HepG2 (cell line): ENCODE data around the gene LITAF. TPM values are rescaled to one million over a fixed set of nuclear protein-coding genes. Genes with fewer than 3 reads are reported as not detected.

ENCODE experiments used
- ATAC-seq: fragments of 200-7000 bp; cut with Tn5 transposase; 3 replicates; pipeline ENCODE4 v1.9.1; 2020; ENCODE audit warnings: mild to moderate bottlenecking, moderate library complexity
- BruUV-seq: library from RNA; stranded (reverse); fragments of 400-500 nt; replicated peaks from 2 replicates; lab custom pipeline; 2021; lab: Mats Ljungman, UMichigan
- CTCF ChIA-PET: fragments of 300-600 bp; formaldehyde crosslinking; extraction: SDS; loops from one replicate; lab custom pipeline; 2021; ENCODE audit warnings: low total read pairs, inconsistent platforms, low intra/inter-chr PET ratio; lab: Yijun Ruan, JAX
- POLR2A ChIA-PET: fragments of 350-600 bp; sonication (Branson Sonifier 250); formaldehyde crosslinking; loops from one replicate; lab custom pipeline; 2020; ENCODE audit warnings: antibody characterized with exemption, inconsistent platforms; lab: Yijun Ruan, JAX
- DNase-seq: peaks from one replicate; pipeline ENCODE4 v3.0.0-alpha.2; 2015; ENCODE audit warnings: low spot score
- FAIRE-seq: peaks from 3 replicates; lab custom pipeline; 2011; peaks lifted over from hg19 to GRCh38; lab: Jason Lieb, UNC
- H2AFZ ChIP-seq: one replicate; pipeline ENCODE4 v1.6.1; 2011; ENCODE audit warnings: low read length, inconsistent platforms
- H3K27ac ChIP-seq: fragments of 300-600 bp; 3 replicates; pipeline ENCODE4 v1.8.0; 2011; ENCODE audit warnings: mixed run types, mild to moderate bottlenecking, mixed read lengths, low read length, inconsistent platforms; ENCODE audit not compliant: insufficient read depth; ENCODE audit errors: extremely low read length
- H3K27me3 ChIP-seq, 2 experiments: fragments of 200-600 bp in 1 of 2; 2 replicates in 1 of 2; 3 replicates in 1 of 2; pipeline versions ENCODE4 v1.6.0 to v1.8.0; 2011; ENCODE audit warnings: low read length in 2 of 2, mild to moderate bottlenecking in 2 of 2, moderate library complexity in 2 of 2, inconsistent platforms in 1 of 2; ENCODE audit not compliant: insufficient read depth in 2 of 2, control insufficient read depth in 1 of 2
- H3K36me3 ChIP-seq, 2 experiments: fragments of 200-600 bp in 1 of 2; replicated peaks in 1 of 2; 2 replicates in 1 of 2; 3 replicates in 1 of 2; pipeline versions ENCODE4 v1.5.1 to v1.8.0; 2011; ENCODE audit warnings: low read length in 2 of 2, inconsistent platforms in 1 of 2; ENCODE audit not compliant: insufficient read depth in 2 of 2, control insufficient read depth in 1 of 2
- H3K4me1 ChIP-seq: 2 replicates; pipeline ENCODE4 v1.5.1; 2012; ENCODE audit warnings: low read length, inconsistent platforms; ENCODE audit not compliant: insufficient read depth
- H3K4me2 ChIP-seq: 2 replicates; pipeline ENCODE4 v1.6.0; 2011; ENCODE audit warnings: low read depth, low read length, inconsistent platforms
- H3K4me3 ChIP-seq, 3 experiments: fragments of 200-600 bp in 1 of 3; sonication (generic), shearing (Covaris generic) in 1 of 3; replicated peaks in 1 of 3; 2 replicates each; pipeline ENCODE4 v1.5.1; 2011 to 2016; ENCODE audit warnings: low read length in 3 of 3, inconsistent platforms in 2 of 3, low read depth in 2 of 3, mild to moderate bottlenecking in 2 of 3, control low read depth in 1 of 3, mixed read lengths in 1 of 3; ENCODE audit not compliant: insufficient read depth in 1 of 3
- H3K79me2 ChIP-seq: one replicate; pipeline ENCODE4 v1.6.1; 2011; ENCODE audit warnings: low read length, inconsistent platforms; ENCODE audit not compliant: insufficient read depth
- H3K9ac ChIP-seq: 2 replicates; pipeline ENCODE4 v1.6.0; 2011; ENCODE audit warnings: mild to moderate bottlenecking, low read depth, low read length, inconsistent platforms; ENCODE audit not compliant: insufficient read depth
- H3K9me3 ChIP-seq: 2 replicates; pipeline ENCODE4 v1.5.1; 2012; ENCODE audit warnings: mild to moderate bottlenecking, low read length
- H4K20me1 ChIP-seq: 2 replicates; pipeline ENCODE4 v1.6.0; 2011; ENCODE audit warnings: inconsistent platforms, mild to moderate bottlenecking, low read length, moderate library complexity; ENCODE audit not compliant: insufficient read depth
- ATF1 ChIP-seq: IDR thresholded peaks from 2 replicates; pipeline ENCODE4 v1.6.1; 2016; ENCODE audit warnings: mild to moderate bottlenecking, control low read depth
- EED ChIP-seq: sonication (generic); formaldehyde crosslinking; IDR thresholded peaks from 2 replicates; pipeline ENCODE4 v1.5.0; 2020; ENCODE audit warnings: mild to moderate bottlenecking, missing genetic modification reagents
- PAX8 ChIP-seq: sonication (generic); formaldehyde crosslinking; IDR thresholded peaks from 2 replicates; pipeline ENCODE4 v1.8.0; 2022; ENCODE audit warnings: mild to moderate bottlenecking, missing genetic modification reagents, borderline replicate concordance
- STAG1 ChIP-seq: sonication (generic); formaldehyde crosslinking; IDR thresholded peaks from 2 replicates; pipeline ENCODE4 v1.4.0; 2020; ENCODE audit warnings: missing genetic modification reagents
- TRIM24 ChIP-seq: sonication (generic); formaldehyde crosslinking; IDR thresholded peaks from 2 replicates; pipeline ENCODE4 v1.8.0; 2022; ENCODE audit warnings: mild to moderate bottlenecking, missing genetic modification reagents
- ZBTB10 ChIP-seq: sonication (generic); formaldehyde crosslinking; IDR thresholded peaks from 2 replicates; pipeline ENCODE4 v1.4.0; 2020; ENCODE audit warnings: missing genetic modification reagents, borderline replicate concordance
- ZMAT3 ChIP-seq: sonication (generic); formaldehyde crosslinking; conservative IDR thresholded peaks from 2 replicates; pipeline ENCODE4 v1.7.0; 2021; ENCODE audit warnings: missing genetic modification reagents
- WGBS: methylation state at CpG from one replicate; pipeline ENCODE4 v1.1.6; 2017; ENCODE audit warnings: low lambda C conversion rate; 5-methylcytosine and 5-hydroxymethylcytosine counted together
- in situ Hi-C: cut with HindIII; loops from 2 replicates; pipeline ENCODE4 v1.10.0; 2017; ENCODE audit warnings: low pct_unique_long_range_greater_than_20kb; ENCODE audit not compliant: extremely low pct_ligation_motif_present
- intact Hi-C: fragments of 100-400 bp; cut with micrococcal nuclease; formaldehyde crosslinking; loops from one replicate; pipeline ENCODE4 v1.10.0; 2022; ENCODE audit not compliant: unreplicated experiment
- polyA plus RNA-seq, 8 experiments: library from polyadenylated mRNA; depleted of rRNA in 3 of 8; stranded (reverse) in 7 of 8; unstranded in 1 of 8; fragments of >200 nt; fragmentation: Illumina TruSeq in 4 of 8; extraction: Trizol in 4 of 8; gene quantifications; 2 replicates each; pipeline versions ENCODE4 v1.2.1 to v1.2.3, GENCODE V29; 2011 to 2016; ENCODE audit warnings: low read depth in 4 of 8, missing spikeins in 1 of 8, mixed read lengths in 1 of 8; ENCODE audit not compliant: insufficient read depth in 1 of 8
- total RNA-seq, 5 experiments: library from RNA; depleted of rRNA; stranded (reverse); fragments of >200 nt; fragmentation: Illumina TruSeq; extraction: Trizol; gene quantifications; 2 replicates each; pipeline ENCODE4 v1.2.3, GENCODE V29; 2016; ENCODE audit warnings: low read depth in 1 of 5

LITAF gene
- total and polyA plus RNA-seq, 2 of the 13 experiments (the other 11 are each of a cell fraction or from before 2014, with no cell fraction given) = 80.1 to 141 TPM

- TF ChIP-seq ZMAT3 (no peak), EED (0 out of 2 replicates have a peak, but pooled peaks have one; percentile 51), PAX8 (CRISPR knock-in tag) (no peak)
These were observed 59.9 kb downstream of the LITAF start (continued) for GRCh38 chr16:11526655-11527350.

DNA sequence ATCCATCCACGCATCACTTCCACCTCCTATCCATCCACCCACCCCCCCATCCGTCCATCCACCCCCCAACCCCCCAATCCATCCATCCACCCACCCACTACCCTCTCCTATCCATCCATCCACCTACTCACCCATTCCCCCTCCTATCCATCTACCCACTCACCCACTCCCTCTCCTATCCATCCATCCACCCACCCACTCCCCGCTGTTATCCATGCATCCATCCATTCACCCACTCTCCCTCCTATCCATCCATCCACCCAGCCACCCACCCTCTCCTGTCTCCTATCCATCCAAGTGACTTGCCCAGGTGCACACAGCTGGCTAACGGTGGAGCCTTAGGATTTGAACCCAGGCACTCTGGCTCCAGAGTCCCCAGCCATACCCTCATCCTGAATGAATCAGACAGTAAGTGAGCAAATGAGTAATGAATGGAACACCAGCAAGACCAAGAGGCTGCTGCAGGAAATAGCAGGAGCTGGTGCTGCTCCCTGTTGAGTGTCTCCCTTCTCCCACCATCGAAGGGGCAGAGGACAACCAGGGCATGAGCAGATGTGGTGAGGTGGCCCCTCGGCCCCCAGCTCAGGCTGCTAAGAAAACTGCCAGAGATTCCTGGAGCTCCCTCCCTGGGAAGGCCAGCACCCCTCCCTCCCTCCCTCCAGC, 62.5 kb downstream of the LITAF start:
- Histone ChIP-seq H3K27me3 (no peaks in the 10 kb centered on the region; a peak in 2 of 5 replicates), H3K9me3 (no peaks in the 10 kb centered on the region), H3K79me2 (no peaks in the 10 kb centered on the region), H3K4me1 (no peaks in the 10 kb centered on the region), H3K36me3 (no peaks in the 10 kb centered on the region), H3K4me2 (no peak overlapping the region), H3K4me3 (no peak overlapping the region), H2AFZ (no peak overlapping the region), H4K20me1 (no peaks in the 10 kb centered on the region), H3K27ac (no peak overlapping the region), H3K9ac (no peak overlapping the region)
- DNase-seq = no peak
- no peak for FAIRE-seq
- ChIA-PET CTCF (no interaction called here), POLR2A (no interaction called here)
- BruUV-seq = no TSS peak
- ATAC-seq = no peak
- 5% methylated on average over 6 of the region's 6 CpGs for WGBS
- peak; percentile 22; the same call in 1 of the 2 replicates for TF ChIP-seq STAG1 (CRISPR knock-in tag)
- no peak for TF ChIP-seq ATF1 (CRISPR knock-in tag)
- TF ChIP-seq TRIM24 (CRISPR knock-in tag) = no peak
- TF ChIP-seq ZBTB10 (CRISPR knock-in tag) = no peak
- intact Hi-C loops (no loop called here), in situ Hi-C loops (loop anchor here (25.0 kb wide), 1 partner anchor 112 kb away; no protein-coding TSS in a partner anchor)
